GM21529 (cell line): ENCODE data around the gene GDPD4.

ENCODE experiments used
- ATAC-seq: cut with Tn5 transposase; IDR thresholded peaks from one replicate; pipeline ENCODE4 v1.9.1; 2021; ENCODE audit not compliant: unreplicated experiment

Gene GDPD4

DNA sequence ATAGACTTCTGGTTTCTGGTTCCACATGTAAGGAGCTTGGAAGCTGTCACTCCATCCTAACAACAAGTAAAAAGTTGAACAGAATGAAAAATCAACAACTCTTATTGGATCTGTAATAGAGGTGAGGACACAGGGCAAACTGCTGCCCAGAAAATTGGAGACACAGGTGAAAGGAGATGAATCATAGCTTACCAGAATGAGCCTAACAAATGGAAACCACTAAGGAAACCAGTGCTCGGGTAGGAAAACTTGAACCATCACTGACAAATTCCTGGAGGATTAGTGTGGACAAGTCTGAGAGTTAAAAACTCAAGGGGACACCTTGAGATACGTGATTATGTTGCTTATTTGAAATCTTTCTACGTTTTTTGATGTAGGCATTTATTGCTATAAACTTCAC, 52.1 kb downstream of the GDPD4 start:
- no peak for ATAC-seq

DNA sequence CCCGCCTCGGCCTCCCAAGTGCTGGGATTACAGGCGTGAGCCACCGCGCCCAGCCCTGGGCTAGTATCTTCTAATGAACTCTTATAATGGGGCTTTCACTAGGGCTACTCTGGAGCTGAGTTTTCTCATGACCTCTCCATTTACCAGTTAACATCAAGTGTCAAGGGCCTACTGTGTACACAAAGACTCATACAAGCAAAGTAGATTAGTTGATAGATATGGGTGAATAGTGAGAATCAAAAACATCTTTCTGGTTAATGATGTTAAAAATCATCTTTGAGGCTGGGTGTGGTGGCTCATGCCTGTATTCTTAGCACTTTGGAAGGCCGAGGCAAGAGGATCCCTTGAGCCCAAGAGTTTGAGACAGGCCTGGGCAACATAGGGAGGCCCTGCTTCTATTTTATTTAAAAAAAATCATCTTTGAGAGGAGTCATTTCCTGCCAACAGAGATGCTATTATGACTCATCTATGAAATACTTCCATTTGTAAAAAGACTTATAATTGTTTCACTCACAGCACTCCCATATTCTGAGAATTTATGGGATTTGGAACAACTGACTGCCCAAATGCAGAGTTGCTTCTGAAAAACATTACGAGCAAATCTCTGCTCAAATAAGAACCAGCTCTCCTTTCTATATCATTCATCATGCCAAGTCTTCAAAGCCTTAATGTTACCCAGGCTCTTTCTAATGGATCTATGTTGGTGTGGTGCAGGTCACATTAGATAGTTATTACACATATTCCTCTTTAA, 57.0 kb downstream of the GDPD4 start:
- ATAC-seq = no peak

DNA sequence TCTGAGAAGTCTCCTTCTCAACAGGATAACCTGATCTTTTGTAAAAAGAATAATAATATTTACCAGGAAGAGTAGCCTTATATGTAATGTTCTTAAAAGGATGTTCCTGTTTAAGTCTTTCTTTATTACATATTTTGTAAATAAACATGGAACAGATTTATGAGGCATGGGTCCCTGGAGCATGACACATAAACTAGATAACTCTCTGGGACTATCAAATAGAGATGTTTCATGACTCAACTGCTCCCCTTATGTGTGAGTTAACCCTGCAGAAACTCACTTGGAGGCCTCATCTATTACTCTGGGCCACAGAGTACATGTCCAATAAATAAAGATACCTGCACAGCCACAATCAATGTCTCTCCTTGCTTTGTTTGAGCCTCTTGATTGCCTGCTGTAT, 64.6 kb downstream of the GDPD4 start:
- ATAC-seq = no peak

DNA sequence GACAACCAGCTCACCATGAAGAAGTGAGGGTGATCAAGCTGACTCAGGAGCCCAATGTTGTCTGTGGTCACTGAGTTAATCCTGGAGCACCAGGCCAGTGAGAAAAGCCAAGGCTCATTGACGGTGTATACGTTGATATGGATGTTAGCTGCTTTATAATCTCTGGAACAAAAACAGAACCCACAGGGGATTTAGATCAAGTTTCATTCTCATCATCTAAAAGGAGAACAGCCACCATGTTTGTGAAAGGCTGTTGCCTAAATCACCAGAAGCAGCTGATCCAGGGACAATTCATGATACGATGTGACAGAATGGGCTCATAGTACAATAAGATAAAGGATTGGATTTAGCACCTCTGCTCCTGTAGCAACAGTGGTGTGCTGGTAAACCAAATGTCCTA, 68.5 kb downstream of the GDPD4 start:
- ATAC-seq = no peak

DNA sequence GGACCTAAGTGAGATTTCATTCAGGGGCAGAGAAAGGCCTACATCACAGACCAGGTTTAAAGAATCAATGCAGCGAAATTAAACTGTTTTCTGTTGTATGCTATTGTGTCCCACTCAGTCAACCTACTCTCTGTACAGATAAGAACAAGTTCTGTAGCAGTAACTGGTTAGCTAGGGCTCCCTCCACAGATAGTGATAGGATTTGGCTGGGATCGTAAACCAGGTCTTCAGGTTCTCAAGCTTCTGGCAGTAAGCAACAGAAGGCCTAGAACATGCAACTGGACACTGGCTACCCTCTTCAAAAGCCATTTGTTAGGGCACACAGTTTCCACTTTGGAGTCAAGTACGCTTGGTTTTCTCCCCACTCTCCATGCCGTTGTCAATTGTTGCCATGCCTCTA, 69.2 kb downstream of the GDPD4 start:
- ATAC-seq = no peak

DNA sequence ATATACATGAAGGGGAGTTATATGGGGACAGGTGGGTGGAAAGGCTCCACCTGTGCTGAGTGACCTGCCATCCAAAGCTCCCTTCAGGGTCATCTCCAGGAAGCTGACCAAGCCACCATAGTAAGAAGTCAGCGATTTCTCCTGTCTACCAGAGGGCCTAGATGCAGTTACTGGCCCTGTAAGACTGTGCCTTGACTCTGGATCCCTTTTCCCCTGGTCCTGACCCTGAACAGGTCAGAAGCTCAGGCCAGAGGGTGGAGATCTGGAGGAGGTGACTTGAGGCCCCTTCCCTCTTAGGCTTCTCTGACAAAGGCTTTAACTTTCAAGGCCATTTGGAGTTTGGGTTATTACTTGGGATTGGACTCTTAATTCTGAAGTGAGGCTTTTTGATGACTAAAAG, 69.7 kb downstream of the GDPD4 start:
- no peak for ATAC-seq

DNA sequence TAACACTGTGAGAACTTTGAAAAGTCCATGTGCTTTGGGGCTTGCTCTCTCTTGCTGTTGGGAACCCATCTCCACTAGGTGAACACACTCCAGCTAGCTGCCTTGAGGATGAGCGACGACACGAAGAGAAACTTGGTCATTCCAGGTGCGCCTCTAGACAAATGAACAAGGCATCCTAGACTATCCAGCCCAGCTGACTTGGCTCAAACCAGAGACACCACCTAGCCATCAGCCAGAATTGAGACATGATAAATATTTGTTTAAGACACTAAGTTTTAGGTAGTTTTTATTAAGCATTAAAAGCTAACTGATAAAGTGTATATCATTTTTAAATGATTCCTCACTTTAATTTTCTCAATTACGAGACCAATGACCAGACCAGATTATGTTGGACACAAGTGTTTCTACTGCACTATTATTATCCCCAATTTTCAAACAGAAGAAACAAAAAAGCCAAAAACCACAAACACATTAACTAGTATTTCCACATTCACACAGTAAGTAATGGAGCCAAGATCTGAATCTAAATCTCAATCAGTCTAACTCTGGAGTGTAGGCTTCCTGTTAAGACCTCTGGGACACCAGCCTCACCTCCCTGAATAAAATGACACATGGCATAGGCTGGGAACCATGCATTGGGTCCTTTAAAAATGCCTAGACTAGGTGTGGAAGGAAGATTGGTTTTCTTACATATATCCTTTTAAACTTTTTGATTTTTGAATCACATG, 70.4 kb downstream of the GDPD4 start:
- no peak for ATAC-seq

DNA sequence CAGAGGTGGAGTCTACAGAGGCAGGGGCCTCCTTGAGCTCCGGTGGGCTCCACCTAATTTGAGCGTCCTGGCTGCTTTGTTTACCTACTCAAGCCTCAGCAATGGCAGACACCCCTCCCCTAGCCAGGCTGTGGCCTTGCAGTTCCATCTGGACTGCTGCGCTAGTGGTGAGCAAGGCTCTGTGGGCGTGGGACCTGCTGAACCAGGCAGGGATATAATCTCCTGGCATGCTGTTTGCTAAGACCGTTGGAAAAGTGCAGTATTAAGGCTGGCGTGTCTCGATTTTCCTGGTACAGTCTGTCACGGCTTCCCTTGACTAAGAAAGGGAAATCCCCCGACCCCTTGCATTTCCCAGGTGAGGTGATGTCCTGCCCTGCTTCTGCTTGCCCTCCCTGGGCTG, 77.7 kb downstream of the GDPD4 start:
- ATAC-seq = no peak

DNA sequence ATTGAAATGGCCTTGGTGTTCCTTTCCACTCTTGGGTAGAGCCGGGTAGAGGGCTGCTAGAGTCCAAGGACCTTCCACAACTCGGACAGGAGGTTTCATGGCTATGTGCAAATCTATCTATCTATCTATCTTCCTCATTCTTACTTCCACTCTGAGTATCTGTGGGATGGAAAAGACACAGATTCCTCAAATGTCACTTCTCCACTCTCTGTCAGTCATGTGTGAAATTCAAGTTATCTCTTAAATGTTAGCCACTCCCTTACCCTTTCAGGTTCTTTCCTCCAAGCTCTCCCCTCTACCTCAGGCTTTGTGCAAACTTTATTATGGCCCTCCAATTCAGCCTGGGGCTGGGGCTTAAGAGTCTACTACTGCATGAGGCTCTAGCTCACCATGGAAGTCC, 84.3 kb downstream of the GDPD4 start:
- no peak for ATAC-seq

DNA sequence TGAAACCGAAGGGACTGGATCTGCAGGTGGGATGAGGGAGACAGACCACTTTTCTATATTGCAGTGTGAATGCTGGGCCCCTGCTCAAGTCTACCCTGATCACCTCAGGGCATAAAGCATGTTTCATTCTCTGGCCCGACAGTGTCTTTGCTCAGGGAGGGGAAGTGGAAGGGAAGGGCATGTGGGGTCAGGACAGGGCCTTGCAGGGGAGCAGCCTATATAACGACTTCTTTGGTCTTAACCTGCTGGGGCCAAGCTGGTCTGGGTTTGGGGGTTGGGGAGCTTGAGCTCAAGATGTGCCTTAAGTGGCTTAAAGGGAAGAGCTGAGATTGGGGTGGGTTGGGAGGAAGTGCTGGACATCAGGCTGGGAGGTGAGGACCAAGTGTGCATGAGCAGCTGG, 86.4 kb downstream of the GDPD4 start:
- no peak for ATAC-seq

DNA sequence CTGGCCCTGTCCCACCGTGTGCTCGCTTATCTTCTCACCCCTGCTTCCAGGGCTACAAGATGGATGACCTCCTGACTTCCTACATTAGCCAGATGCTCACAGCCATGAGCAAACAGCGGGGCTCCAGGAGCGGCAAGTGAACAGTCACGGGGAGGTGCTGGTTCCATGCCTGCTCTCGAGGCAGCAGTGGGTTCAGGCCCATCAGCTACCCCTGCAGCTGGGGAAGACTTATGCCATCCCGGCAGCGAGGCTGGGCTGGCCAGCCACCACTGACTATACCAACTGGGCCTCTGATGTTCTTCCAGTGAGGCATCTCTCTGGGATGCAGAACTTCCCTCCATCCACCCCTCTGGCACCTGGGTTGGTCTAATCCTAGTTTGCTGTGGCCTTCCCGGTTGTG, 86.9 kb downstream of the GDPD4 start:
- no peak for ATAC-seq

DNA sequence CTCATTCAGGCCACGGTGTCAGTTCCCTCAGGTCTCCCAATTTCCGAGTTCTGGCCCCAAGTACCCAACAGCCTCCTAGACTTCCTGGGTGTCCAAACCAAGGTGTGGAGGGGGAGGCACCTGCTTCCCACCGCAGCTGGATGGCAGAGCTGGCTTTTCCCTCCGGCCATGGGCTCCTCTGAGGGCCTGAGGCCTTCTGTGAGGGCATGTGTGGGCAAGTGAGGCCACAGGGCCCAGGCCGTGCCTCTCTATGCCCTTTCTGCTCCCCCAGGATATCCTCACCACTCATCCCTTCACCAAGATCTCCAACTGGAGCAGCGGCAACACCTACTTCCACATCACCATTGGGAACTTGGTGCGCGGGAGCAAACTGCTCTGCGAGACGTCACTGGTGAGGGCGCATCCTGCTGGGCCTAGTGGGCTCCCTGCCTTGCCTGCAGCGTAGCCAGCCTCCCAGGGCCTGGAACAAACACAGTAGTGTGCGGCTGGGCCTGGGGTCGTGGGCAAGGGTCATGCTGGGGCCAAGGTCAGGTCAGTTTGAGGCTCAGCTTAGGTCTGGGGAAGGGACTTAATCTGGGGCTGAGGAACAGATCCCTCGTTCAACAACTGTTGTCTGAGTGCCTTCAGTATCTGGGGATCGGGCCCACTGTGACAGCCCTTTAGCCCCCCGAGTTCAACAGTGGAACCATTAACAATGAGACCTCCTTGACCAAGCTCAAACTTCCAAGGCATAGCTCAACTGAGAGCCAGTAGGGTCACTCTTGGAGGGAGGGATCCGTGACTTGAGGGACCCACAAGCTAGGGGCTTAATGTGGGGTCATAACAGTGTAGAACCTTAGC, 87.7 kb downstream of the GDPD4 start:
- ATAC-seq = no peak

DNA sequence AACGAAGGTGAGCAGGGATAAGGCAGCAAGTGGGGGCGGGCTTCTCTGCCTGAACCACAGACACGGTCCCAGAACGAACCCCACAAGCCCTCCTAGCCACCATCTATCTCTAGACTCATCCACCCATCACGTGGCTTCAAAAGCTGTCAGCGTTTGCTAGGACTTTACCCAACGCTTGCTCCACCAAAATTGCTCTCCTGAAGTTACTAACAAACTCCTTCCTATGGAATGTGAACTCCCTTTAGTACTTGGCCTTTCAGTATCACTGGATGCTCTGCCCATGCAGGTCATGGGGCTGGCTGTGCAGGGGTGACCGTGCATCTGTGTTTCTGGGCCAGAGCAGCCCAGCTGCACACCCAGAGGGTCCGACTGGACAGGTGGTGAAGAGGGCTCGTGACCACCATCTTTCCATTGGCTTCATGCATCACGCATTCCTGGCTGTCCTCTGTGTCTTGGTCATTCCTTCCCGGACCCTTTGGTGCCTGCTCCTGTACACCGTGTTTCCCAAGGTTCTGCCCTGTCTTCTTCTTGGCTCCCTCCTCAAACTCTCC, 88.4 kb downstream of the GDPD4 start:
- no peak for ATAC-seq

DNA sequence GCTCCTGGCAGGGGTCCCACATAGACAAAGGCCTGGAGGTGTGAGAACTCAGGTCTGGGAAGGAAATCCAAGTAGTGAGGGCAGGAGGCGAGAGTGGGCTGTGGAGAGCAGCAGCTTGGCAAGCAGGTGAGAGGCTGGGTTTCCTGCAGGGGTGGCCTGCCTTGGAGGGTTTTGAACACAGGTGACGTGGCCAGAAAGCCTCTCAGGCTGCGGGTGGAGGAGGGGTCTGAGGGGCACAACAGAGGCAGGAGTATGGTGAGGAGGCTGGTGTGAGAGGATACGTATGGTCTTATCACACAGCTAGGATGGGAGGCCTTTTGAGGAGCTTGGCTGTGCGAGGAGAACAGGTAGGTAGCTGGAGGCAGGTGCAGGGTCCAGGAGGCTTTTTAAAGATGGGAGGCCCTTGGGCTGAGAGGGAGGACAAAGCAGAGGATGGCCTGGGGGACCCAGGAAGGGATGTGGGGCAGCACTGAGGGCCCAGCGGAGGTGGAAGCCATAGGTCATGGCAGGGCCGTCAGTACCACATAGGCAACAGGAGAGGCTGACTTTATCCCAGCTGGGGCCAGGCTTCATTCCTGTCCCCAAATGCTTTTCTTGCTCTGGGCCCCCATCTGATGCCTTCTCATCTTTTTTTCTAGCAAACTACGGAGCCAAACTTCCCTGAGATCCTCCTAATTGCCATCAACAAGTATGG, 89.0 kb downstream of the GDPD4 start:
- no peak for ATAC-seq

DNA sequence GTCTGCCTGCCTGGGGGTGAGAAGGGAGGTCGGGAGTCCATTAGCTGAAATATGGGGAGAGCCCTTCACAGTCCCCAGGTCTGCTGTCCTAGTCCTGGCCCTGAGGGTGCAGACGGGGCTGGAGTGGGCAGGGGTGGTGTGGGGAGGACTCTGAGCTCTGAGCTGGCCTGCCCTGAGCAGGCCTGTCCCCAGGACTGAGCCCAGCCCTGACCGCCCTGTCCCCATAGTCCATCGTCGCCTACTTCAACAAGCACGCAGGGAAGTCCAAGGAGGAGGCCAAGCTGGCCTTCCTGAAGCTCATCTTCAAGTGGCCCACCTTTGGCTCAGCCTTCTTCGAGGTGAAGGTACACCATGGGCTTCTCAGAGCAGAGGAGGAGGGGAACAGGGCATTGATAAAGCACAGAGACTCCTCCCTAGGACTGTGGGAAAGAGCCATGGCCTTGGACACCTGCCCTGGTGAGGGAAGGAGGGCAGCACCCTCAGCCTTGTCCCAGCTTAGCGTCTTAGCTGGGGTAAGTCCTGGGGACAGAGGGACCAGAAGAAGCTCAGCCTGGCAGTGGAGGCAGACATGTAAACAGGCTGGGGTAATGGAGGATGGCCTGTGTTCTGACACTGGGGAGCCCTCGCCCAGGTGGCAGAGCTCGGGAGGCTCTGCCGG, 89.8 kb downstream of the GDPD4 start:
- ATAC-seq = no peak

DNA sequence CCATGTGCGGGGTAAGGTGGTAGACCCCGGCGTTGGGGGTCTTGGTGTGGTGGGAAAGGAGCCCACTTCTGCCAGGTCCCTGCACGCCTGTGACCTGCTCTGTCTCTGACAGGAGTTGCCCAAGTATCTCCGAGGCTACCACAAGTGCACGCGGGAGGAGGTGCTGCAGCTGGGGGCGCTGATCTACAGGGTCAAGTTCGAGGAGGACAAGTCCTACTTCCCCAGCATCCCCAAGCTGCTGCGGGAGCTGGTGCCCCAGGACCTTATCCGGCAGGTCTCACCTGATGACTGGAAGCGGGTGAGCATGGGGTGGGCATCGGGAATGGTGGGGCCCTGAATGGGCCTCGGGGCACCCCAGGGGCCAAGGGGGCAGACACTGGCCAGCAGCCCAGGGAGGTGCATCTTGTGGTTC, 90.4 kb downstream of the GDPD4 start:
- ATAC-seq = no peak

DNA sequence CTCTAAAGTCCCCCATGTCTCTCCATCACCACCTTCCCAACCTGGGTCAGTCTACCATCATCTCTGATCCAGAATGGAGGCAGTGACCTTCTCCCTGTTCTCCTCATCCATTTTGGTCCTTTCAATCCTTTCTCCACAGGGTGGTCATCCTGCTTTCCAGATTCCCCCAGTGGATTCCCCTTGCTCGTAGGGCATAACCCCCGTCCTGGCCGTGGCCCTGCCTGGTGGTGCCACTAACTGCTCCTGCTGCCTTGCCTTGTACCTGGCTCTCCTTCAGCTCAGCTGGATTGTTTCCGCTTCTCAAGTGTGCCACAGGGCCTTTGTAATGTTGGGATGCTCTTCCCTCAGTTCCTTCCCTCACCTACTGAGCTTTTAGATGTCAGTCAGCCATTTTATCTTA, 91.8 kb downstream of the GDPD4 start:
- ATAC-seq = no peak

DNA sequence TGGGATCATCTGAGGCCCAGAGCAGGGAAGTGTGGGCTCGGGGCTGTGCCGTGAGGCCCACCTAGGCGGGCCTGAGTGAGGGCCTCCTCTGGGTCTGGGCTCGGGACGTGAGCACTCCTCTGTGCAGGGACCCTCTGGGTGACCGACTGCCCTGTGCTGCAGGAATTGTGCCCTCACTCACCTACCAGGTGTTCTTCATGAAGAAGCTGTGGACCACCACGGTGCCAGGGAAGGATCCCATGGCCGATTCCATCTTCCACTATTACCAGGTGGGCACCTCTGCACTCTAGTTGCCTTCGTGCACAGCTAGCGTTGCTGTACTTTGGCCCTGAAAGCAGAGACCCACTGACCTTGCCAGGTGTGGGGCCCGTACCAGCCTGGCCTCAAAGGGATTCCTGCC, 93.0 kb downstream of the GDPD4 start:
- ATAC-seq = no peak

DNA sequence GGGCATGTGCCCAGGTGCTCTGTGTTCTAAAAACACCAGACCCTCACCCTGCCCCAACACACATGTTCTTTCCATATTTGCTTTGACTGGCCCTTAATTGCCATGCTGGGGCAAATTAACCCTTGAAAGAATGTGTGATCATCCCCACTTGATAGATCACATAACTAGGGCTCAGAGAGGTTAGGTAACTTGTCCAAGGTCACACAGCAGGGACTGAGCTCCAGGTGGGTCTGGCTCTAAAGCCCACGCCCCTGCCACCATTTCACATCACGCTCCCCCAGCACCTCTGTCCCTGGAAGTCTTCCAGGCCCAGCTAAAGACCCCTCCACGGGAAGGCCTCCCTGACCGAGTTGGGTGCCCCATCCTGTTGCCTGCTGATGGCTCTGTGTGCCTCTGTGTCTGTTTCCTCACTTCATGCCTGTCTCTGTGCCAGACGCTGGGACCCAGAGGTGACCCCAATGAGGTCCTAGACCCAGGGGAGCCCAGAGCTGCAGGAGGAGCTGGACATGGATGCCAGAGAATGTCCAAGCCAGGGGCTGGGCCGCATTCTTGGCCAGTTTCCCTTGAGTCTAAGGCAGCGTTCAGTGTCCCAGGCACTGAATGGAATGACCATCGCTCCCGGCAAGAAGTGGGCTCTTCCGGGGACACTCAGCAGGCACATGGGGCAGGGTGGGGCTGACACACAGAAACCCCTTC, 93.7 kb downstream of the GDPD4 start:
- ATAC-seq = no peak

DNA sequence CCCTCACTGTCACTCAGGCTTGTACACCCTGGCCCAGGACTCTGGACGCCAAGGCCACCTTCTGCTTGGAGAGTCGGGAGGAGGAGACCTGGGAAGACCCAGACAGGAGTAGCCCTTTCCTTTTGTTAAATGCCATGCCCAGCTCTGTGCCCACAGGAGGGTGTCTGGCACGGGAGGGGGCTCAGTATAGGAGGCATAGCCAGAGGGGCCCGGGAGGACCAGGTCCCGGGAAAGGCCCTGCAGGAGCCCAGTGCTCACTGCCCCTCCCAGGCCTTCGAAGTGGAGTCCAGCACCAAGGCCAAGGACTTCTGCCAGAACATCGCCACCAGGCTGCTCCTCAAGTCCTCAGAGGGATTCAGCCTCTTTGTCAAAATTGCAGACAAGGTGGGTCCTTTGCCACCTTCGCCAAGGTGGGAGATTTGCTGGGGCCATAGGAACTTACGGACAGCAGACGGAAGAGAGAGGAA, 94.4 kb downstream of the GDPD4 start:
- no peak for ATAC-seq
